Measurements from ENCODE around the gene IL18RAP.

DNA sequence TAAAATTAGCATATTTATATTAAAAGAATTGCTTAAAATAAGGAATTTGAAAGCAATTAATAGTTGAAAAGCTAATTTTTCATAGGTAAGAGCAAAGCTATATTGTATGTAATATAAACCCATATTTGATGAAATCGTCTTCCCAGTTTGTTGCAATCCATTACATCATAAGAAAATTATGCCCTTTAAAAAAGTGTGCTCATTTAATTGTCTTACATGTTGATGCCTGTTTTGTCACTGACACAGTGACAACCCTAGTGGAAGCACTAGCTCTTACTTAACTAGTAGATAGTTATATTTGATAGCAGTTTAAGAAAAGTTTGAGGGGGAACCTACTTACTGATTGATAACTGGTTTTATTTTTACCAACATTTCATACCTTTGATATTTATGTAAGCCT is 30.0 kb upstream of the IL18RAP start:
- TF ChIP-seq, protein P1, sequence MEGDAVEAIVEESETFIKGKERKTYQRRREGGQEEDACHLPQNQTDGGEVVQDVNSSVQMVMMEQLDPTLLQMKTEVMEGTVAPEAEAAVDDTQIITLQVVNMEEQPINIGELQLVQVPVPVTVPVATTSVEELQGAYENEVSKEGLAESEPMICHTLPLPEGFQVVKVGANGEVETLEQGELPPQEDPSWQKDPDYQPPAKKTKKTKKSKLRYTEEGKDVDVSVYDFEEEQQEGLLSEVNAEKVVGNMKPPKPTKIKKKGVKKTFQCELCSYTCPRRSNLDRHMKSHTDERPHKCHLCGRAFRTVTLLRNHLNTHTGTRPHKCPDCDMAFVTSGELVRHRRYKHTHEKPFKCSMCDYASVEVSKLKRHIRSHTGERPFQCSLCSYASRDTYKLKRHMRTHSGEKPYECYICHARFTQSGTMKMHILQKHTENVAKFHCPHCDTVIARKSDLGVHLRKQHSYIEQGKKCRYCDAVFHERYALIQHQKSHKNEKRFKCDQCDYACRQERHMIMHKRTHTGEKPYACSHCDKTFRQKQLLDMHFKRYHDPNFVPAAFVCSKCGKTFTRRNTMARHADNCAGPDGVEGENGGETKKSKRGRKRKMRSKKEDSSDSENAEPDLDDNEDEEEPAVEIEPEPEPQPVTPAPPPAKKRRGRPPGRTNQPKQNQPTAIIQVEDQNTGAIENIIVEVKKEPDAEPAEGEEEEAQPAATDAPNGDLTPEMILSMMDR (conservative IDR thresholded peaks at IDR 0.05; ENCODE audit: low read depth in 2 of 2) = no peak
- TF ChIP-seq EZH2phosphoT487 (IDR thresholded peaks at IDR 0.05; ENCODE audit: unreplicated experiment) (no peak), EZH2 (IDR thresholded peaks at IDR 0.05; ENCODE audit: low read depth, unreplicated experiment) (no peak)

Measured in GM23338 (cell line).